Keratinocyte (primary cell): ENCODE data around the gene FANCF. TPM values are rescaled to one million over a fixed set of nuclear protein-coding genes. Genes with fewer than 3 reads are reported as not detected.

Experiments used
- DNase-seq: peaks from one replicate; pipeline ENCODE4 v3.0.0-alpha.2; 2011; ENCODE audit warnings: low read depth, missing footprints, low spot score
- FAIRE-seq: peaks from 2 replicates; lab custom pipeline; 2011; peaks lifted over from hg19 to GRCh38; lab: Jason Lieb, UNC
- H2AFZ ChIP-seq: 2 replicates; pipeline ENCODE4 v1.6.0; 2012; ENCODE audit warnings: low read length, control low read depth, inconsistent platforms; ENCODE audit not compliant: control insufficient read depth
- H3K27ac ChIP-seq: 2 replicates; pipeline ENCODE4 v1.5.1; 2011; ENCODE audit warnings: low read length; ENCODE audit not compliant: control insufficient read depth, insufficient read depth
- H3K27me3 ChIP-seq: 3 replicates; pipeline ENCODE4 v1.6.0; 2011; ENCODE audit warnings: low read length; ENCODE audit not compliant: control insufficient read depth, insufficient read depth; ENCODE audit errors: extremely low read depth
- H3K36me3 ChIP-seq, 2 experiments: 2 replicates in 1 of 2; 3 replicates in 1 of 2; pipeline ENCODE4 v1.5.1; 2011; ENCODE audit warnings: low read length in 2 of 2, mild to moderate bottlenecking in 1 of 2; ENCODE audit not compliant: control insufficient read depth in 2 of 2, insufficient read depth in 2 of 2; ENCODE audit errors: extremely low read depth in 1 of 2
- H3K4me1 ChIP-seq: 3 replicates; pipeline ENCODE4 v1.5.1; 2011; ENCODE audit warnings: low read length; ENCODE audit not compliant: control insufficient read depth, insufficient read depth; ENCODE audit errors: extremely low read depth
- H3K4me2 ChIP-seq: 3 replicates; pipeline ENCODE4 v1.6.0; 2011; ENCODE audit warnings: low read depth, low read length; ENCODE audit not compliant: control insufficient read depth, insufficient read depth; ENCODE audit errors: extremely low read depth
- H3K4me3 ChIP-seq, 3 experiments: fragments of 200-600 bp in 1 of 3; sonication (generic) in 1 of 3; 2 replicates in 2 of 3; 3 replicates in 1 of 3; pipeline ENCODE4 v1.5.1; 2011 to 2016; ENCODE audit warnings: low read length in 3 of 3, mild to moderate bottlenecking in 3 of 3, control low read depth in 2 of 3, inconsistent platforms in 1 of 3, low read depth in 1 of 3, mixed read lengths in 1 of 3, mixed run types in 1 of 3, moderate library complexity in 1 of 3; ENCODE audit not compliant: control insufficient read depth in 2 of 3, insufficient read depth in 2 of 3; ENCODE audit errors: extremely low read depth in 1 of 3
- H3K79me2 ChIP-seq: 2 replicates; pipeline ENCODE4 v1.6.0; 2012; ENCODE audit warnings: low read length; ENCODE audit not compliant: control insufficient read depth, insufficient read depth
- H3K9ac ChIP-seq: 3 replicates; pipeline ENCODE4 v1.6.0; 2011; ENCODE audit warnings: low read length; ENCODE audit not compliant: control insufficient read depth, insufficient read depth; ENCODE audit errors: extremely low read depth
- H3K9me1 ChIP-seq: 3 replicates; pipeline ENCODE4 v1.6.0; 2011; ENCODE audit warnings: low read length; ENCODE audit not compliant: control insufficient read depth, insufficient read depth; ENCODE audit errors: extremely low read depth
- H3K9me3 ChIP-seq: 2 replicates; pipeline ENCODE4 v1.5.1; 2012; ENCODE audit warnings: low read depth, low read length; ENCODE audit not compliant: control insufficient read depth
- H4K20me1 ChIP-seq: 3 replicates; pipeline ENCODE4 v1.6.0; 2011; ENCODE audit warnings: low read length; ENCODE audit not compliant: control insufficient read depth, insufficient read depth; ENCODE audit errors: extremely low read depth
- CTCF ChIP-seq, 3 experiments: IDR thresholded peaks in 1 of 3; conservative IDR thresholded peaks in 1 of 3; optimal IDR thresholded peaks in 1 of 3; 2 replicates in 2 of 3; 3 replicates in 1 of 3; pipeline versions ENCODE3 to v1.5.1; 2011; ENCODE audit warnings: low read length in 3 of 3, mild to moderate bottlenecking in 3 of 3, moderate library complexity in 2 of 3, control low read depth in 1 of 3, inconsistent platforms in 1 of 3; ENCODE audit not compliant: insufficient read depth in 2 of 3; ENCODE audit errors: extremely low read depth in 1 of 3
- EZH2 ChIP-seq: IDR thresholded peaks from one replicate; pipeline ENCODE4 v1.6.1; 2012; ENCODE audit warnings: inconsistent platforms, mild to moderate bottlenecking, low read length, moderate library complexity
- dilution Hi-C: fragments of 300-500 bp; cut with MboI; formaldehyde crosslinking; loops from one replicate; pipeline ENCODE4 v1.7.0; 2020; ENCODE audit warnings: low sequenced_read_pairs; ENCODE audit not compliant: extremely low pct_ligation_motif_present
- polyA plus RNA-seq, 5 experiments: library from polyadenylated mRNA; depleted of rRNA in 3 of 5; stranded (reverse) in 3 of 5; stranded (forward) in 1 of 5; unstranded in 1 of 5; fragments of >200 nt; gene quantifications; 1 replicate in 1 of 5; 2 replicates in 3 of 5; 3 replicates in 1 of 5; pipeline versions ENCODE4 v1.2.1 to v1.2.3, GENCODE V29; 2011 to 2012; ENCODE audit warnings: missing spikeins in 2 of 5, low read depth in 1 of 5, low replicate concordance in 1 of 5

The FANCF gene
- polyA plus RNA-seq, 1 donor (not counting 4 experiments of a cell fraction or from before 2014, with no cell fraction given), result 5.2 TPM

GRCh38 chr11:22666688-22667439, 41.2 kb upstream of the FANCF start:
- no peak for FAIRE-seq
- no peak overlapping the region for H3K4me2 ChIP-seq
- no peaks in the 10 kb centered on the region for H3K36me3 ChIP-seq
- no peaks in the 10 kb centered on the region for H3K9me1 ChIP-seq
- no peak overlapping the region for H3K27ac ChIP-seq
- no peaks in the 10 kb centered on the region for H3K4me1 ChIP-seq
- dilution Hi-C loops, result no loop called here
- H4K20me1 ChIP-seq, result no peaks in the 10 kb centered on the region
- H3K4me3 ChIP-seq, result no peak overlapping the region
- TF ChIP-seq EZH2 (peak; percentile 38), CTCF (optimal IDR thresholded peaks at IDR 0.05 in 1 of 3, IDR thresholded peaks at IDR 0.05 in 1 of 3, conservative IDR thresholded peaks at IDR 0.05 in 1 of 3; ENCODE audit: extremely low read depth in 1 of 3, insufficient read depth in 2 of 3, low read length in 3 of 3) (no peak)
- no peak overlapping the region for H3K9ac ChIP-seq
- H3K79me2 ChIP-seq, result no peaks in the 10 kb centered on the region
- peaks cover 27% of the 10 kb centered on the region for H3K27me3 ChIP-seq
- H2AFZ ChIP-seq, result no peak overlapping the region
- DNase-seq, result no peak
- H3K9me3 ChIP-seq, result no peaks in the 10 kb centered on the region

- no peaks in the 10 kb centered on the region for H4K20me1 ChIP-seq
- no peak within 1 kb of the TSS for H3K27ac ChIP-seq
- H3K4me1 ChIP-seq, result no peaks in the 10 kb centered on the region
- TF ChIP-seq EZH2, result peak; percentile 56
- TF ChIP-seq CTCF (optimal IDR thresholded peaks at IDR 0.05 in 1 of 3, IDR thresholded peaks at IDR 0.05 in 1 of 3, conservative IDR thresholded peaks at IDR 0.05 in 1 of 3; ENCODE audit: extremely low read depth in 1 of 3, insufficient read depth in 2 of 3, low read length in 3 of 3), result no peak
- H3K9ac ChIP-seq, result no peak within 1 kb of the TSS
- H2AFZ ChIP-seq, result no peak within 1 kb of the TSS
- no peak for DNase-seq
- no peak within 1 kb of the TSS for H3K4me2 ChIP-seq
- peaks cover 27% of the 10 kb centered on the region for H3K27me3 ChIP-seq
- dilution Hi-C loops, result no loop called here
- H3K9me1 ChIP-seq, result no peaks in the 10 kb centered on the region
- H3K4me3 ChIP-seq, result no peak within 1 kb of the TSS
- no peaks in the 10 kb centered on the region for H3K36me3 ChIP-seq
- no peaks in the 10 kb centered on the region for H3K79me2 ChIP-seq
- no peak for FAIRE-seq
- no peaks in the 10 kb centered on the region for H3K9me3 ChIP-seq
Observed at GRCh38 chr11:22666325-22666687, 40.7 kb upstream of the FANCF start, which contains the start of gene GAS2. Gene GAS2, plus strand, starts transcription at chr11:22666611. Its CDS starts 8,259 bp downstream, at chr11:22674870.
